Endothelial cell of umbilical vein (primary cell): ENCODE measurements around the gene SHLD2. TPM values are rescaled to one million over a fixed set of nuclear protein-coding genes. Genes with fewer than 3 reads are reported as not detected.
"Not testable (repeated sequence)": the region's sequence is repeated elsewhere in the genome, so short reads cannot be mapped to it uniquely, and the experiment has no call there.

Source experiments
- BruUV-seq: library from RNA; stranded (reverse); fragments of 400-500 nt; replicated peaks from 2 replicates; lab custom pipeline; 2021; lab: Mats Ljungman, UMichigan
- CTCF ChIA-PET: fragments of 300-600, 350-600 bp; sonication (Branson Sonifier 250); formaldehyde crosslinking; loops from one replicate; lab custom pipeline; 2021; ENCODE audit warnings: antibody characterized with exemption, inconsistent platforms; lab: Charles Lee
- POLR2A ChIA-PET: fragments of 300-600, 350-600 bp; sonication (Branson Sonifier 250); formaldehyde crosslinking; loops from one replicate; lab custom pipeline; 2021; ENCODE audit warnings: antibody characterized with exemption, inconsistent platforms; lab: Charles Lee
- DNase-seq: peaks from one replicate; pipeline ENCODE4 v3.0.0-alpha.2; 2011; ENCODE audit warnings: low read depth, low spot score
- FAIRE-seq: peaks from 2 replicates; lab custom pipeline; 2011; peaks lifted over from hg19 to GRCh38; lab: Jason Lieb, UNC
- H2AFZ ChIP-seq: 2 replicates; pipeline ENCODE4 v1.6.0; 2012; ENCODE audit warnings: low read depth, low read length, control low read depth, inconsistent platforms
- H3K27ac ChIP-seq: 2 replicates; pipeline ENCODE4 v1.5.1; 2011; ENCODE audit warnings: low read depth, mild to moderate bottlenecking, control low read depth, low read length, moderate library complexity; ENCODE audit not compliant: insufficient read depth
- H3K27me3 ChIP-seq, 2 experiments: 2 replicates each; pipeline versions ENCODE4 v1.6.0 to v1.6.1; 2011; ENCODE audit warnings: low read length in 2 of 2, mixed read lengths in 1 of 2; ENCODE audit not compliant: control insufficient read depth in 2 of 2, insufficient read depth in 2 of 2
- H3K36me3 ChIP-seq, 2 experiments: 2 replicates in 1 of 2; 3 replicates in 1 of 2; pipeline ENCODE4 v1.5.1; 2011; ENCODE audit warnings: low read length in 2 of 2, mild to moderate bottlenecking in 1 of 2, moderate library complexity in 1 of 2; ENCODE audit not compliant: control insufficient read depth in 2 of 2, insufficient read depth in 2 of 2; ENCODE audit errors: extremely low read depth in 1 of 2
- H3K4me1 ChIP-seq: 3 replicates; pipeline ENCODE4 v1.5.1; 2011; ENCODE audit warnings: mild to moderate bottlenecking, low read length; ENCODE audit not compliant: control insufficient read depth, insufficient read depth; ENCODE audit errors: extremely low read depth
- H3K4me2 ChIP-seq: 2 replicates; pipeline ENCODE4 v1.6.1; 2011; ENCODE audit warnings: low read length, control low read depth, mixed read lengths; ENCODE audit not compliant: insufficient read depth
- H3K4me3 ChIP-seq, 3 experiments: fragments of 200-600 bp in 1 of 3; sonication (generic), shearing (Covaris generic) in 1 of 3; replicated peaks in 1 of 3; 2 replicates each; pipeline ENCODE4 v1.5.1; 2011 to 2016; ENCODE audit warnings: control low read depth in 3 of 3, low read length in 3 of 3, mild to moderate bottlenecking in 2 of 3, inconsistent platforms in 1 of 3, low read depth in 1 of 3, moderate library complexity in 1 of 3; ENCODE audit not compliant: insufficient read depth in 1 of 3
- H3K79me2 ChIP-seq: 2 replicates; pipeline ENCODE4 v1.6.0; 2012; ENCODE audit warnings: low read length, inconsistent platforms; ENCODE audit not compliant: control insufficient read depth, insufficient read depth
- H3K9ac ChIP-seq: replicated peaks from 2 replicates; pipeline ENCODE3; 2011; ENCODE audit warnings: low read length, control low read depth; ENCODE audit not compliant: insufficient read depth; ENCODE audit errors: extremely low read depth
- H3K9me1 ChIP-seq: replicated peaks from 3 replicates; pipeline ENCODE4 v1.6.0; 2011; ENCODE audit warnings: mild to moderate bottlenecking, low read length; ENCODE audit not compliant: control insufficient read depth, insufficient read depth; ENCODE audit errors: extremely low read depth
- H3K9me3 ChIP-seq: replicated peaks from 2 replicates; pipeline ENCODE4 v1.5.1; 2012; ENCODE audit warnings: low read length, inconsistent platforms; ENCODE audit not compliant: control insufficient read depth, insufficient read depth
- H4K20me1 ChIP-seq: replicated peaks from 2 replicates; pipeline ENCODE3; 2011; ENCODE audit warnings: mild to moderate bottlenecking, low read length; ENCODE audit not compliant: control insufficient read depth, insufficient read depth; ENCODE audit errors: extremely low read depth
- CTCF ChIP-seq, 2 donors: IDR thresholded peaks; 1 replicate in 1 of 2; 2 replicates in 1 of 2; pipeline ENCODE4 v1.5.1; 2011; ENCODE audit warnings: low read length in 2 of 2, mild to moderate bottlenecking in 2 of 2, moderate library complexity in 2 of 2, control low read depth in 1 of 2, inconsistent platforms in 1 of 2, low read depth in 1 of 2; ENCODE audit not compliant: insufficient read depth in 1 of 2; ENCODE audit errors: extremely low read depth in 1 of 2
- EZH2 ChIP-seq: IDR thresholded peaks from 2 replicates; pipeline ENCODE4 v1.6.1; 2012; ENCODE audit warnings: borderline replicate concordance, low read depth, mild to moderate bottlenecking, moderate library complexity, low read length, inconsistent platforms; ENCODE audit not compliant: severe bottlenecking
- FOS ChIP-seq: IDR thresholded peaks from 2 replicates; pipeline ENCODE4 v1.6.1; 2011; ENCODE audit warnings: mild to moderate bottlenecking, low read length, moderate library complexity, borderline replicate concordance; ENCODE audit not compliant: insufficient read depth
- GATA2 ChIP-seq: IDR thresholded peaks from 2 replicates; pipeline ENCODE4 v1.7.0; 2011; ENCODE audit warnings: low read depth, mild to moderate bottlenecking, moderate library complexity, mixed read lengths, low read length; ENCODE audit not compliant: insufficient read length, insufficient read depth
- JUN ChIP-seq: IDR thresholded peaks from 2 replicates; pipeline ENCODE4 v1.6.1; 2011; ENCODE audit warnings: borderline replicate concordance, low read depth; ENCODE audit not compliant: insufficient read length, insufficient read depth
- MYC ChIP-seq: IDR thresholded peaks from one replicate; pipeline ENCODE4 v1.6.1; 2011; ENCODE audit warnings: mild to moderate bottlenecking, low read depth, low read length
- POLR2A ChIP-seq: IDR thresholded peaks from 2 replicates; pipeline ENCODE4 v1.6.1; 2012; ENCODE audit warnings: low read depth, mild to moderate bottlenecking, control low read depth, low read length
- POLR2AphosphoS5 ChIP-seq: IDR thresholded peaks from 2 replicates; pipeline ENCODE4 v1.6.1; 2012; ENCODE audit warnings: low read depth, mild to moderate bottlenecking, control low read depth, low read length, moderate library complexity; ENCODE audit not compliant: insufficient read depth
- dilution Hi-C: fragments of 300-500 bp; cut with MboI; formaldehyde crosslinking; loops from one replicate; pipeline ENCODE4 v1.15.0; 2019; ENCODE audit warnings: low sequenced_read_pairs; ENCODE audit not compliant: extremely low pct_ligation_motif_present
- intact Hi-C: fragments of 100-400 bp; cut with micrococcal nuclease; formaldehyde crosslinking; loops from one replicate; pipeline ENCODE4 v1.10.0; 2022
- polyA plus RNA-seq, 4 experiments: library from polyadenylated mRNA; depleted of rRNA in 3 of 4; stranded (reverse) in 3 of 4; unstranded in 1 of 4; fragments of >200 nt; gene quantifications; 2 replicates each; pipeline versions ENCODE4 v1.2.1 to v1.2.3, GENCODE V29; 2011 to 2012; ENCODE audit warnings: missing spikeins in 1 of 4
- total RNA-seq: library from RNA; stranded (reverse); gene quantifications from 2 replicates; pipeline ENCODE4 v1.2.3, GENCODE V29; 2021
- TF ChIP-seq, protein P1 (sequence below): IDR thresholded peaks from 2 replicates; pipeline ENCODE4 v1.6.1; 2011; ENCODE audit not compliant: insufficient read depth, insufficient read length

The SHLD2 gene
- total and polyA plus RNA-seq, 2 donors (not counting 3 experiments of a cell fraction or from before 2014, with no cell fraction given) = 6.1 to 22.4 TPM

GRCh38 chr10:87079106-87079836 is 15.7 kb upstream of the SHLD2 start:
- H3K27me3 ChIP-seq = no peaks in the 10 kb centered on the region
- H3K9me1 ChIP-seq = no peaks in the 10 kb centered on the region
- H3K4me1 ChIP-seq = peaks cover 23% of the 10 kb centered on the region
- H3K9ac ChIP-seq = no peak overlapping the region
- H3K4me3 ChIP-seq = no peak overlapping the region
- dilution Hi-C loops (no loop called here), intact Hi-C loops (no loop called here)
- POLR2A ChIA-PET = no interaction called here
- CTCF ChIA-PET = no interaction called here
- no peaks in the 10 kb centered on the region for H3K9me3 ChIP-seq
- BruUV-seq = no TSS peak
- H2AFZ ChIP-seq = no peak overlapping the region
- H3K4me2 ChIP-seq = no peak overlapping the region
- peaks cover 36% of the 10 kb centered on the region for H3K79me2 ChIP-seq
- TF ChIP-seq EZH2 (no peak), POLR2AphosphoS5 (no peak), GATA2 (no peak), FOS (no peak), MYC (no peak), CTCF (IDR thresholded peaks at IDR 0.05; ENCODE audit: extremely low read depth in 1 of 2, insufficient read depth in 1 of 2, low read depth in 1 of 2, low read length in 2 of 2) (no peak), POLR2A (no peak), JUN (no peak)
- TF ChIP-seq, protein P1, sequence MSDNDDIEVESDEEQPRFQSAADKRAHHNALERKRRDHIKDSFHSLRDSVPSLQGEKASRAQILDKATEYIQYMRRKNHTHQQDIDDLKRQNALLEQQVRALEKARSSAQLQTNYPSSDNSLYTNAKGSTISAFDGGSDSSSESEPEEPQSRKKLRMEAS = no peak
- no peaks in the 10 kb centered on the region for H3K36me3 ChIP-seq
- H3K27ac ChIP-seq = no peak overlapping the region
- no peak for FAIRE-seq
- no peak for DNase-seq
- H4K20me1 ChIP-seq = no peaks in the 10 kb centered on the region

DNA sequence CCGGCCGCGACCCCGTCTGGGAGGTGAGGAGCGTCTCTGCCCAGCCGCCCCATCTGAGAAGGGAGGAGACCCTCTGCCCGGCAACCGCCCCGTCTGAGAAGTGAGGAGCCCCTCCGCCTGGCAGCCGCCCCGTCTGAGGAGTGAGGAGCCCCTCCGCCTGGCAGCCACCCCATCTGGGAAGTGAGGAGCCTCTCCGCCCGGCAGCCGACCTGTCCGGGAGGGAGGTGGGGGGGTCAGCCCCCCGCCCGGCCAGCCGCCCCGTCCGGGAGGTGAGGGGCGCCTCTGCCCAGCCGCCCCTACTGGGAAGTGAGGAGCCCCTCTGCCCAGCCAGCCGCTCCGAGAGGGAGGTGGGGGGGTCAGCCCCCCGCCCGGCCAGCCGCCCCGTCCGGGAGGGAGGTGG is 14.4 kb upstream of the SHLD2 start:
- not testable (repeated sequence) for H3K9me1 ChIP-seq, H3K9ac ChIP-seq

More for the DNA sequence above, 14.4 kb upstream of the SHLD2 start:
- H3K27me3 ChIP-seq, CTCF ChIA-PET, intact Hi-C loops, H3K4me2 ChIP-seq, dilution Hi-C loops, H3K9me3 ChIP-seq, H3K4me3 ChIP-seq, H3K27ac ChIP-seq, H3K36me3 ChIP-seq, H4K20me1 ChIP-seq, DNase-seq, FAIRE-seq, POLR2A ChIA-PET, BruUV-seq, H2AFZ ChIP-seq: not testable (repeated sequence)
- Histone ChIP-seq H3K4me1 (peaks cover 30% of the 10 kb centered on the region), H3K79me2 (peaks cover 39% of the 10 kb centered on the region)
